ENCODE measurements around the gene CBX3.
"Not testable (repeated sequence)": the region's sequence is repeated elsewhere in the genome, so short reads cannot be mapped to it uniquely, and the experiment has no call there.

Gene CBX3

DNA sequence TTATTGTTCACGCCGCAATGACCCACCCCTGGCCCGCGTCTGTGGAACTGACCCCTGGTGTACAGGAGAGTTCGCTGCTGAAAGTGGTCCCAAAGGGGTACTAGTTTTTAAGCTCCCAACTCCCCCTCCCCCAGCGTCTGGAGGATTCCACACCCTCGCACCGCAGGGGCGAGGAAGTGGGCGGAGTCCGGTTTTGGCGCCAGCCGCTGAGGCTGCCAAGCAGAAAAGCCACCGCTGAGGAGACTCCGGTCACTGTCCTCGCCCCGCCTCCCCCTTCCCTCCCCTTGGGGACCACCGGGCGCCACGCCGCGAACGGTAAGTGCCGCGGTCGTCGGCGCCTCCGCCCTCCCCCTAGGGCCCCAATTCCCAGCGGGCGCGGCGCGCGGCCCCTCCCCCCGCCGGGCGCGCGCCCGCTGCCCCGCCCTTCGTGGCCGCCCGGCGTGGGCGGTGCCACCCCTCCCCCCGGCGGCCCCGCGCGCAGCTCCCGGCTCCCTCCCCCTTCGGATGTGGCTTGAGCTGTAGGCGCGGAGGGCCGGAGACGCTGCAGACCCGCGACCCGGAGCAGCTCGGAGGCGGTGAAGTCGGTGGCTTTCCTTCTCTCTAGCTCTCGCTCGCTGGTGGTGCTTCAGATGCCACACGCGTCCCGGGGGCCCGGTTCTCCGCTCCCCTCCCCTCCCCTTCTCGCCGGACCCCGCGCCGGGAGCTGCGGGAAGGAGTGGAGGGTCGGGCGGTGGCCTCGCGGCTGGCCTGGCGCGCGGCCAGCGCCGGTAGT, at the start of gene CBX3:
Gene CBX3 (plus strand): TSS at position 499 of the 772 bp plus-strand sequence. CDS start 1,254 bp downstream, outside the sequence.
- peak; percentile 98 for DNase-seq

GRCh38 chr7:26151953-26152781, 49.4 kb upstream of the CBX3 start, which contains the start of gene NFE2L3:
NFE2L3 (plus strand) TSS chr7:26152198; CDS start chr7:26152499, 301 bp downstream.
- DNase-seq: peak; percentile 83

- DNase-seq: peak; percentile 49
Measured at GRCh38 chr7:26152782-26153240, 48.7 kb upstream of the CBX3 start.

DNA sequence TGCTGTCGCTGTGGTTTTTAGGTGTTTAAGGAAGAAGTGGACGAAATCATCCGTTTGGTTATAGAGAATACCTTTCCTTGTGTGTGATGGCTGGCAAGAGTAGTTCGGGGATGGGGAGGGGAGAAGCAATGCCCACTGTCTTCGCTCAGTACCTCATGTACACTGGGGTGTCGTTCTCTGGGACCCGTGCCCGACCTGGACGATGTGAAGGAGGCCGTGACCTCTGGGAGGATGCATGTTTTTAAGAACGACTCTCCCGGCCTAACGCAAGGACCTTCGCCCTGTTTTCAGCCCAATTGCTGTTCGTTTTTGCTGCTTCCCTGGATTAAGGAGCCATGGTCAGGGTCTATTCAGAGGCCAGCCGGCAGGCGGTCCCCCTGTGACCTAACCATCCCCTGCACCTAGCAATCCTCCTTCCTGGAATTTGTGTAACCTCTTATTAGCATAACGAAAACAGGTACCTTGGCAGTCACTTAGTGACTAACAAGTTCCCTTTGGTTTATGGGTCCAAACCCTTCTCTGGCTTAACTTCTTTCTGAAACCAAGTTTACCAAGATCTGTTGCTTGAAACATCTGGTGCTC, 48.2 kb upstream of the CBX3 start:
- peak; percentile 21 for DNase-seq

GRCh38 chr7:26153823-26154783, 47.4 kb upstream of the CBX3 start:
- no peak for DNase-seq

DNA sequence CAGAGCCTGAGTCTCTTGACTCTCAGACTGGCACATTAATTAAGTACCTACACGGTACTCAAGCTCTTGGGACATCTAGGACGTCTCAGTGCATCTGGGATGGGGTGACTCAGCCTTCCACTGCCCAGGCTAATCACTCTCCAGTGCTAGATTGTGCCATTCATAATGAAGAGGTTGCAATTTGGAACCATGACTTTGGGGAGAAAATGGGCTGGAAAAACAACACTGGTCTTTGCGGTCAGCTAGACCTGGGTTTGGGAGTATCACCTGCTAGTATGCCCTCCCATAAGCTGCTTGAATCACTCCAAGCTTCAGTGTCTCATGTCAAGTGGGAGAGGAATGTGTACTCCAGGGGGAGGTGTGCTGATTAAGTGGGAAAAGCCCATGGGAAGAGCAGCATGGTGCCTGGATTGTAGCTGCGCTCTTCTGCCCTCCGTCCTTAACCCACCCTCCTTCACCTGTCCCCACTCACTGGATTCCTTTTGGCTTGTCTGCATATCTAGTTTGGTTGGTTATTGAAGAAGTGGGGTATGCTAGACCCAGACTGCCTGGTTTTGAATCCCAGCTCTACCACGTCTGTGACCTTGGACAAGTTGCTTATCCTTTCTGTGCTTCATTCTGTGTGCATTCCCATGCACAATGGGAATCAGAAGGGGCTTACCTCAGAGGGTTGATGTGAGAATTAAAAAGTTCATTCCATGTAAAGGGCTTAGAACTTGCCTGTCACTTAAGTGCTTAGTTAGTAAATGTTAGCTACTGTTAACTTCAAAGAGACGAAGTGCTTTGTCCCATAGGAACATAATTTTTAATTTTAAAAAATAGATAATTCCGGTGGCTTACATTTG, 45.8 kb upstream of the CBX3 start:
- DNase-seq: no peak

DNA sequence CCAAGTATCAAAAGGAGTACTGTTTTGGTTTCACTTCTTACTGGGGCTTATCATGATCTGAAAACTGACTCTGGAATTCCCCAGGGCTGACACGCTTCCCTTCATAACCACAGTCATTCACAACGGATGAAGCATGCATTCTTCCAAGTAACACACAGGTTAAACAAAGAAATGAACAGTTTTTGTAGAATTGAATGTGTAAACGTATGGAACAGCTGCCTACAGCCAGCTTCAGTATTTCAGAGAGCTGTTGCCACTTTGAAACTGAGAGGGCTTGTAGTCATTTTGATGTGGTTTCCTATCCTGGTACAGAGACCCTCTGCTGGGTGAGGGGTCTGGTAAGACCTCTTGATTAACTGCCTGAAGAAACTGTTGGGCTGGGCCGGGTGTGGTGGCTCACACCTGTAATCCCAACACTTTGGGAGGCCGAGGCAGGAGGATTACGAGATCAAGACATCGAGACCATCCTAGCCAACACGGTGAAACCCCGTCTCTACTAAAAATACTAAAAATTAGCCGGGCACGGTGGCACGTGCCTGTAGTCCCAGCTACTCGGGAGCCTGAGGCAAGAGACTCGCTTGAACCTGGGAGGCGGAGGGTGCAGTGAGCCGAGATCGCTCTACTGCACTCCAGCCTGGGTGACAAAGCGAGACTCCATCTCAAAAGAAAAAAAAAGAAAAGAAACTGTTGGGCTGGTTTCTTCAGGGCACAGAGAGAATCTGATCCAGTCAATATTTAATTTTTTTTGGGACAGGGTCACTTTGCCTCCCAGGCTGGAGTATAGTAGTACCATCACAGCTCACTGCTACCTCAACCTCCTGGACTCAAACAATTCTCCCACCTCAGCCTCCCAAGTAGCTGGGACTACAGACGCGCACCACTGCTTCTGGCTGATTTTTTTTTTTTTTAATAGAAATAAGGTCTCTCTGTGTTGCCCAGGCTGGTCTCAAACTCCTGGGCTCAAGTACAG, 44.8 kb upstream of the CBX3 start:
- peak; percentile 44 for DNase-seq

- no peak for DNase-seq
Measured at GRCh38 chr7:26157520-26158105, 43.9 kb upstream of the CBX3 start.

DNA sequence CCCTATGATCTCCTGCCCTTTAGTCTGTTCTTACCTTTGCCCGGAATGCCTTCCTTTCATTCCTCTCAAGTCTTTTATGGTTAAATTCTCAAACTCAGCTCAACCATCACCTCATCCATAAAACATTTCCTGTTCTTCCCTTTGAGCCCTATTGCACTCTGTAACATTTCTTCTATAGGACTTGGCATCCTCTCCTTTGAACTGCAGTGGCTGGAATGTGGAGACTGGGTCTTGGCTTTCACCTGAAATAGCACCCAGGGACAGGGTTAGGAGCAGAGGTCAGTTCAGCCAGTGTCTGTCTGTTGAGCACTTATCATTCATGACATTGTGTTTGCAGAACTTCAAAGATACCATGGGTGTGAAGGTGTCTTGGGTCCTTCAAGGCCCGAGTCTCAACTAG, 42.3 kb upstream of the CBX3 start:
- DNase-seq: no peak

- no peak for DNase-seq
Measured at GRCh38 chr7:26160896-26161295, 40.6 kb upstream of the CBX3 start.

- DNase-seq: no peak
Measured at GRCh38 chr7:26162431-26162830, 39.1 kb upstream of the CBX3 start.

- not testable (repeated sequence) for DNase-seq
Measured at GRCh38 chr7:26163804-26164203, 37.7 kb upstream of the CBX3 start.

- DNase-seq: no peak
Measured at GRCh38 chr7:26165950-26166683, 35.4 kb upstream of the CBX3 start.

- DNase-seq: no peak
Measured at GRCh38 chr7:26166684-26167266, 34.8 kb upstream of the CBX3 start.

DNA sequence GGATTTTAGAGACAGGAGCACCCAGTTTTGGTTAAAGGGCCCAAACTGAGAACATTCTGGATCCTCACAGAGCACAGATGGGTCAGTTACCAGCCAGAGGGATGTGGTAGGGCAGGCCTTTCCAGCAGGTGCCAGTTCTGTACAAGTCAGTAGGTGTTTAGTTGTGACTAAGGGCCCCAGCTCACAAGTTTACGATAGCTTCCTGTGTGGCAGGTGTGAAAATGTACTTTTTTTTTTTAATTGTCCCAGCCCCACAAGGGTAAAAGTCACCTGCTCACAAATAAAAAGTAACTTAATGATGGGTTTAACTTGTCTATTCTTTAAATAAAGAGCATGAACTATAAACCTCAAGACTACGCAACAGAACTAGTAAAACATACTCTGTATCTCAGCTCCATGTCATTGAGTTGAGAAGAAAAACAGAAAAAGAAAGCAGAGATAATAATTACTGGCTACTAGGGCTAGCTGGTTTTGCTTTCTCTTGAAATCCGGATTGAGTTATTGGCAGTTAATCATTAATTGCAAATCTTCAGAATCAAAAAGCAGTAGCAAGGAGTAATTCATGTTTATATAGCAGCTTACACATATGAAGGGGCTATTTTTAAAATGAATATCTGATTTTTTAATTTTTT, 34.1 kb upstream of the CBX3 start:
- DNase-seq: no peak

GRCh38 chr7:26168458-26169023, 33.0 kb upstream of the CBX3 start:
- DNase-seq: no peak

GRCh38 chr7:26169271-26169670, 32.3 kb upstream of the CBX3 start:
- no peak for DNase-seq

GRCh38 chr7:26170663-26171062, 30.9 kb upstream of the CBX3 start:
- DNase-seq: no peak
